HFF-Myc (cell line): ENCODE measurements around the gene HNRNPK.

Experiments
- DNase-seq: peaks from one replicate; pipeline ENCODE4 v3.0.0-alpha.2; 2011; ENCODE audit warnings: low read depth; ENCODE audit errors: extremely low read depth
- H3K4me3 ChIP-seq: replicated peaks from 2 replicates; pipeline ENCODE4 v1.5.1; 2011; ENCODE audit warnings: low read depth, mild to moderate bottlenecking, control low read depth, low read length
- TF ChIP-seq, protein P1 (sequence below): IDR thresholded peaks from 2 replicates; pipeline ENCODE4 v1.5.1; 2012; ENCODE audit warnings: mild to moderate bottlenecking, low read depth, low read length, control low read depth; ENCODE audit errors: missing control alignments

The HNRNPK gene

DNA sequence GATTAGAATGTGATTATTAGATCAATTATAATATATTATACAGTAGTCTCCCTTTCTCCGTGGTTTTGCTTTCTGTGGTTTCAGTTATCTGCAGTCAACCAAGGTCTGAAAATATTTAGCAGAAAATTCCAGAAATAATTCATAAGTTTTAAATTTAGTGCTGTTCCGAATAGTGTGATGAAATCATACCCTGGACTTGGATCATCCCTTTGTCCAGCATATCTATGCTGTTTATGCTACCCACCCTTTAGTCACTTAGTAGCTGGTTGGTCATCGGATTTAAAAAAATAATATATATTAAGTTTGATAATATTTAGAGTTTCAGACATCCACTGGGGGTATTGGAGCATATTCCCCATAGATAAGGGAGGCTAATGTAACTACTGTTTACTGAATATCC lies 20.2 kb upstream of the HNRNPK start:
- H3K4me3 ChIP-seq: no peak overlapping the region
- no peak for DNase-seq
- TF ChIP-seq, protein P1, sequence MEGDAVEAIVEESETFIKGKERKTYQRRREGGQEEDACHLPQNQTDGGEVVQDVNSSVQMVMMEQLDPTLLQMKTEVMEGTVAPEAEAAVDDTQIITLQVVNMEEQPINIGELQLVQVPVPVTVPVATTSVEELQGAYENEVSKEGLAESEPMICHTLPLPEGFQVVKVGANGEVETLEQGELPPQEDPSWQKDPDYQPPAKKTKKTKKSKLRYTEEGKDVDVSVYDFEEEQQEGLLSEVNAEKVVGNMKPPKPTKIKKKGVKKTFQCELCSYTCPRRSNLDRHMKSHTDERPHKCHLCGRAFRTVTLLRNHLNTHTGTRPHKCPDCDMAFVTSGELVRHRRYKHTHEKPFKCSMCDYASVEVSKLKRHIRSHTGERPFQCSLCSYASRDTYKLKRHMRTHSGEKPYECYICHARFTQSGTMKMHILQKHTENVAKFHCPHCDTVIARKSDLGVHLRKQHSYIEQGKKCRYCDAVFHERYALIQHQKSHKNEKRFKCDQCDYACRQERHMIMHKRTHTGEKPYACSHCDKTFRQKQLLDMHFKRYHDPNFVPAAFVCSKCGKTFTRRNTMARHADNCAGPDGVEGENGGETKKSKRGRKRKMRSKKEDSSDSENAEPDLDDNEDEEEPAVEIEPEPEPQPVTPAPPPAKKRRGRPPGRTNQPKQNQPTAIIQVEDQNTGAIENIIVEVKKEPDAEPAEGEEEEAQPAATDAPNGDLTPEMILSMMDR: no peak

DNA sequence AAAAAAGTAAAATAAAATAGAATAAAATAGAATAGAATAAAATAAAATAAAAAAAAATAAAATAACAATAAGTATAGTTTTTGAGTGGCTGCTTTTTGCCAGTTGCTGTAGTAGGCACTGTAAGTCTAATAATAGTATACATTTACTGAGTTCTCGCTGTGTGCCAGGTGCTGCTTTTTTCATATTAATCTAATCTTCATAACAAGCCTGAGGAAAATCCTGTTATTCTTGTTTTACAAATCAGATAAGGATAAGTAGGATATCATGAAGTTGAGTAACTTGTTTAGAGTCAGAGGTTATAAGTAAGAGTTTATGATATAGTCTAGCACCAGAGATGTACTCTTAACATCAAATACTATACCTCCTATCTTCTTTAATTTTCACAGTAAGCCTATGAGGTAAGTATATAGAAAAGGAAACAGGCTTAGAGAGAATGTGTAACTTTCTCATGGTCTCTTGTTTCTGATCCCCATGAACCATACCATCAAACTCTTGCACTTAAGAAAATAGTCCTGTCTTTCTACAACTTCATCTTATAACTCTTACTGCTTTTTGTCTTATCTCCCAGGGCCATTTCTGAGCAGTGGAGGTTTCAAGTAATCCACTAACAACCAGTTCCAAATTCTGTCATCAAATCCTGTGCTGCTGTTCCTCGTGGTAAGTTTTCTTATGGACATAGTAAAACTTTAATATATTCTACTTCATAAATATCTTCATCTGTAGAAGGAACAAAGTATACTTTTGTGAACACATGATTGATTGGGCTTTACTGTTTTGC lies 19.3 kb upstream of the HNRNPK start:
- TF ChIP-seq, protein P1: no peak
- DNase-seq: no peak
- H3K4me3 ChIP-seq: no peak overlapping the region

DNA sequence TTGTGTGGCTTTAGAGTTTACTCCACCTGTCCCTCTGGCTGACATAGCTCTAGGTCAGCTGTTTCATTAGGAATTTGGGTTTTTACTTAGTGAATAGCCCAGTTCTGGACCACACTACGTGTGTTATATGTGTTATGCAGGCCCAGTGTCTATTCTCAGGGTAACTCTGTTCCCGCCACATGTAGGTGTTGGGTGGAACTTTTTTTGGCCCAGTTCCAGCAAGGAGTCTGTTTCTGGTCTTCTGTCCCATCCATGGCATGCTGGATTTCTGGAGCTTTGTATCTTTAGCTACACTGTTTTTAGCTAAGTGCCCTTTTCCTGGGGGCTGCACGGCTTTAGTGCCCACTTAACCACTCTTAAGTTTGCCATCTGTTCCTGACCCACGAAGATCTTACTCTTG lies 16.1 kb upstream of the HNRNPK start:
- no peak overlapping the region for H3K4me3 ChIP-seq
- TF ChIP-seq, protein P1: no peak
- no peak for DNase-seq

DNA sequence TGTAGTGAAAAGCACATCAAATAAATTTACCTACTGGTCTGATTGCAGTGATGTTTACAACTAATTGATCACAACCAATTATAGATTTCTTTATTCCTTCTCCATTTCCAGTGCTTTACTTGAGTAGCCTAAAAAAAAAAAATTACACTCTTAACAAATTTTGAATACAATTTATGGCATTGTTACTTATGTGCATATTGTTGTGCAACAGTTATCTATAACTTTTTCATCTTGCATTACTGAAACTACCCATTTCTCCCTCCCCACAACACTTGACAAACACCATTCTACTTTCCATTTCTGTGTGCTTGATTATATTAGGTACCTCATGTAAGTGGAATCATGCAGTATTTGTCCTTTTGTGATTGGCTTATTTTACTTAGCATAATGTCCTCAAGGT lies 12.9 kb upstream of the HNRNPK start:
- no peak overlapping the region for H3K4me3 ChIP-seq
- TF ChIP-seq, protein P1: no peak
- no peak for DNase-seq

DNA sequence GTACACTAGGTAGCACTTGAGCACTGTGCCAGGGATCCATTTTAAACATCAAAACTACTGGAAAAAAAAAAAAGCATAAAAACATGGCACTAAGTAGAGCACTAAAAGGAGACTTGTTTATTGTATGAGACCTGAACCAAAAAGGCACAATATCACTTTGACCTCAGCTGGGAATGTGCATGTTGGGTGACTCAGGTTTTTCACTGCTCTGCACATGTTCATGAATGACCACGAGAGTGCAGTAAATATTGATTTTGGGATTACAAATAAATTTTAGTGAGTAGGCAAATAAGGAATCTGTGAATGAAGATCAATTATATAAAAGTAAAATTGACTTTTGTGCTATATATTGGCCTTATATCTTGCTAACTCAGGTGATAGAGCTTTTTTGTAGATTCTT lies 12.4 kb upstream of the HNRNPK start:
- TF ChIP-seq, protein P1: no peak
- DNase-seq: no peak
- no peak overlapping the region for H3K4me3 ChIP-seq

DNA sequence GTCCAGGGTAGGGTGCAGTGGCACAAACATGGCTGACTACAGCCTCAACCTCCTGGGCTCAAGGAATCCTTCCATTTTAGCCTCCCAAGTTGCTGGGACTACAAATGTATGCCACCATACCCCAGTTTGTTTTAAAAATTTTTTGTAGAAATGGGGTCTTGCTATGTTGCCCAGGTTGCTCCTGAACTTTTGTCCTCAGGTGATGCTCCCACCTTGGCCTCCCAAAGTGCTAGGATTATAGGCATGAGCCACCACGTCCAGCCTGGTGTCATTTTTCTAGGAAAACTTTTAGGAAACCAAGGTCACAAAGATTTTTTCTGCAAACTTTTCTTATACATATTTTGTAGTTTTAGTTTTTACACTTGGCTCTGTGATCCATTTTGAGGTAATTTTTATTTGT lies 11.3 kb upstream of the HNRNPK start:
- TF ChIP-seq, protein P1: no peak
- no peak overlapping the region for H3K4me3 ChIP-seq
- DNase-seq: no peak

DNA sequence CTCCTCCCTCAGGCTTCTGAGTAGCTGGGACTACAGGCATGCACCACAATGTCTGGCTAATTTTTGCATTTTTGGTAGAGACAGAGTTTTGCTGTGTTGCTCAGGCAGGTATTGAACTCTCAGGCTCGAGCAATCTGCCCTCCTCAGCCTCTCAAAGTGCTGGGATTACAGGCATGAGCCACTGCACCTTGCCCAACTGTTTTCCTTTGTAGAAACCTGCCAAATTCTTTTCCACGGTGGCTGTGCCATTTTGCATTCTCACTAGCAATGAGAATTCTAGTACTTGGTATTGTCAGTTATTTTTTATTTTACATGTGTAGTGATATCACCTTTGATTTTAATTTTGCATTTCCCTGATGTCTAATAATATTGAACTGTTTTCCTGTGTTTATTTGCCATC lies 8.4 kb upstream of the HNRNPK start:
- no peak for DNase-seq
- TF ChIP-seq, protein P1: no peak
- H3K4me3 ChIP-seq: no peak overlapping the region
